H1 (cell line): Measurements from ENCODE around the gene AGO3. TPM values are rescaled to one million over a fixed set of nuclear protein-coding genes. Genes with fewer than 3 reads are reported as not detected.

ENCODE experiments used
- CTCF ChIA-PET: fragments of 300-600 bp; sonication (Branson Sonifier 250); formaldehyde crosslinking; loops from one replicate; lab custom pipeline; 2021; ENCODE audit not compliant: partially characterized antibody; lab: Charles Lee
- POLR2A ChIA-PET: fragments of 300-600 bp; sonication (Branson Sonifier 250); formaldehyde crosslinking; loops from one replicate; lab custom pipeline; 2021; ENCODE audit warnings: inconsistent platforms; ENCODE audit not compliant: partially characterized antibody; lab: Charles Lee
- DNase-seq, 2 experiments: peaks; one replicate each; pipeline versions ENCODE4 v3.0.0 to v3.0.0-alpha.2; 2010 to 2022; ENCODE audit warnings: low spot score in 2 of 2, low read depth in 1 of 2, mixed read lengths in 1 of 2
- FAIRE-seq: peaks from 2 replicates; lab custom pipeline; 2011; peaks lifted over from hg19 to GRCh38; lab: Jason Lieb, UNC
- H2AFZ ChIP-seq: 2 replicates; pipeline ENCODE4 v1.8.1; 2012; ENCODE audit warnings: low read length, inconsistent platforms
- H2AK5ac ChIP-seq: 2 replicates; pipeline ENCODE4 v1.6.1; 2013; ENCODE audit warnings: low read depth, low read length
- H2BK120ac ChIP-seq: replicated peaks from 2 replicates; pipeline ENCODE3; 2013; ENCODE audit warnings: low read depth, low read length, inconsistent platforms
- H2BK12ac ChIP-seq: 2 replicates; pipeline ENCODE4 v1.6.1; 2013; ENCODE audit warnings: low read depth, low read length
- H2BK15ac ChIP-seq: 2 replicates; pipeline ENCODE4 v1.6.1; 2013; ENCODE audit warnings: low read length
- H2BK20ac ChIP-seq: 2 replicates; pipeline ENCODE4 v1.6.1; 2013; ENCODE audit warnings: low read length
- H2BK5ac ChIP-seq: 2 replicates; pipeline ENCODE4 v1.6.1; 2013; ENCODE audit warnings: low read depth, low read length
- H3K14ac ChIP-seq: 2 replicates; pipeline ENCODE4 v1.6.1; 2013; ENCODE audit warnings: inconsistent platforms; ENCODE audit not compliant: insufficient read length
- H3K18ac ChIP-seq: 2 replicates; pipeline ENCODE4 v1.6.1; 2013; ENCODE audit warnings: low read length; ENCODE audit errors: extremely low read depth
- H3K23ac ChIP-seq: 2 replicates; pipeline ENCODE4 v1.6.1; 2013; ENCODE audit warnings: inconsistent platforms; ENCODE audit not compliant: insufficient read length
- H3K23me2 ChIP-seq: 2 replicates; pipeline ENCODE4 v1.6.1; 2013; ENCODE audit warnings: low read depth, low read length
- H3K27ac ChIP-seq: 2 replicates; pipeline ENCODE4 v1.6.1; 2011; ENCODE audit warnings: low read depth, low read length, inconsistent platforms
- H3K27me3 ChIP-seq, 4 experiments: replicated peaks in 1 of 4; 1 replicate in 1 of 4; 2 replicates in 3 of 4; pipeline versions ENCODE4 v1.6.1 to v1.8.1; 2011 to 2013; ENCODE audit warnings: low read length in 3 of 4, mild to moderate bottlenecking in 3 of 4, inconsistent platforms in 2 of 4, mixed read lengths in 2 of 4, moderate library complexity in 1 of 4; ENCODE audit not compliant: control insufficient read depth in 3 of 4, insufficient read depth in 3 of 4; ENCODE audit errors: extremely low read depth in 1 of 4
- H3K36me3 ChIP-seq, 4 experiments: 2 replicates each; pipeline versions ENCODE4 v1.6.1 to v1.8.1; 2011 to 2013; ENCODE audit warnings: mild to moderate bottlenecking in 4 of 4, low read length in 3 of 4, moderate library complexity in 2 of 4, control low read depth in 1 of 4, inconsistent platforms in 1 of 4; ENCODE audit not compliant: insufficient read depth in 4 of 4, control insufficient read depth in 2 of 4
- H3K4ac ChIP-seq: replicated peaks from 2 replicates; pipeline ENCODE3; 2013; ENCODE audit warnings: low read length, low read depth, mixed read lengths, inconsistent platforms; ENCODE audit not compliant: insufficient read length
- H3K4me1 ChIP-seq, 4 experiments: replicated peaks in 1 of 4; 1 replicate in 1 of 4; 2 replicates in 3 of 4; pipeline versions ENCODE4 v1.6.1 to v1.8.1; 2011 to 2013; ENCODE audit warnings: low read length in 3 of 4, inconsistent platforms in 2 of 4, mixed read lengths in 1 of 4; ENCODE audit not compliant: insufficient read depth in 4 of 4, control insufficient read depth in 3 of 4
- H3K4me2 ChIP-seq, 2 experiments: 2 replicates each; pipeline versions ENCODE4 v1.6.1 to v1.8.1; 2011 to 2013; ENCODE audit warnings: low read depth in 2 of 2, low read length in 2 of 2, control low read depth in 1 of 2, inconsistent platforms in 1 of 2, mild to moderate bottlenecking in 1 of 2; ENCODE audit not compliant: insufficient read depth in 1 of 2
- H3K4me3 ChIP-seq, 4 experiments: fragments of 200-600, 300-600 bp in 1 of 4; sonication (generic), shearing (Covaris generic), sonication (Bioruptor Twin) in 1 of 4; 2 replicates each; pipeline versions ENCODE4 v1.5.1 to v1.8.1; 2011 to 2016; ENCODE audit warnings: low read length in 4 of 4, low read depth in 3 of 4, control low read depth in 2 of 4, inconsistent platforms in 2 of 4, mild to moderate bottlenecking in 2 of 4, mixed read lengths in 1 of 4, moderate library complexity in 1 of 4; ENCODE audit not compliant: insufficient read depth in 2 of 4; ENCODE audit errors: extremely low read depth in 1 of 4
- H3K56ac ChIP-seq: replicated peaks from 2 replicates; pipeline ENCODE3; 2013; ENCODE audit warnings: low read depth, mild to moderate bottlenecking, mixed read lengths, low read length, inconsistent platforms; ENCODE audit not compliant: insufficient read length
- H3K79me1 ChIP-seq: 2 replicates; pipeline ENCODE4 v1.6.1; 2013; ENCODE audit warnings: low read depth, low read length, control low read depth
- H3K79me2 ChIP-seq, 2 experiments: 2 replicates each; pipeline versions ENCODE4 v1.6.1 to v1.8.1; 2012 to 2013; ENCODE audit warnings: low read length in 2 of 2, mild to moderate bottlenecking in 2 of 2, inconsistent platforms in 1 of 2; ENCODE audit not compliant: insufficient read depth in 2 of 2, control insufficient read depth in 1 of 2
- H3K9ac ChIP-seq, 4 experiments: replicated peaks in 1 of 4; 1 replicate in 1 of 4; 2 replicates in 3 of 4; pipeline versions ENCODE4 v1.6.1 to v1.8.1; 2011 to 2013; ENCODE audit warnings: low read depth in 3 of 4, low read length in 3 of 4, control low read depth in 2 of 4, mild to moderate bottlenecking in 2 of 4, moderate library complexity in 2 of 4, inconsistent platforms in 1 of 4; ENCODE audit errors: extremely low read depth in 1 of 4
- H3K9me3 ChIP-seq, 2 experiments: 2 replicates each; pipeline versions ENCODE4 v1.6.1 to v1.8.1; 2012 to 2013; ENCODE audit warnings: mild to moderate bottlenecking in 2 of 2, moderate library complexity in 2 of 2, control low read depth in 1 of 2, inconsistent platforms in 1 of 2, low read depth in 1 of 2, low read length in 1 of 2, mixed read lengths in 1 of 2; ENCODE audit not compliant: insufficient read depth in 2 of 2
- H4K20me1 ChIP-seq, 2 experiments: replicated peaks in 1 of 2; 2 replicates each; pipeline versions ENCODE3 to v1.8.1; 2011 to 2013; ENCODE audit warnings: inconsistent platforms in 2 of 2, low read length in 2 of 2, mild to moderate bottlenecking in 1 of 2; ENCODE audit not compliant: insufficient read depth in 2 of 2, control insufficient read depth in 1 of 2
- H4K5ac ChIP-seq: 2 replicates; pipeline ENCODE4 v1.6.1; 2013; ENCODE audit warnings: low read length, low read depth, mixed read lengths, inconsistent platforms; ENCODE audit not compliant: insufficient read length
- H4K8ac ChIP-seq: 2 replicates; pipeline ENCODE4 v1.8.0; 2013; ENCODE audit warnings: mild to moderate bottlenecking, moderate library complexity, low read length, inconsistent platforms; ENCODE audit not compliant: insufficient read depth; ENCODE audit errors: extremely low read depth
- H4K91ac ChIP-seq: replicated peaks from 2 replicates; pipeline ENCODE3; 2013; ENCODE audit warnings: low read length, mixed read lengths, inconsistent platforms; ENCODE audit not compliant: insufficient read length
- WGBS, 2 experiments: shearing (Covaris generic) in 1 of 2; methylation state at CpG; one replicate each; pipeline versions ENCODE4 v1.1.6 to v1.1.7; 2013 to 2015; ENCODE audit warnings: low lambda C conversion rate in 2 of 2, mixed read lengths in 2 of 2, inconsistent platforms in 1 of 2, low coverage in 1 of 2, missing lambda C conversion rate in 1 of 2; ENCODE audit not compliant: insufficient replicate concordance in 2 of 2, insufficient coverage in 1 of 2, insufficient read length in 1 of 2; ENCODE audit errors: extremely low coverage in 1 of 2, missing lambda C conversion rate in 1 of 2; 5-methylcytosine and 5-hydroxymethylcytosine counted together
- polyA plus RNA-seq, 7 experiments: library from polyadenylated mRNA; depleted of rRNA in 3 of 7; stranded (reverse) in 5 of 7; unstranded in 2 of 7; fragments of >200 nt in 5 of 7; fragments of 200-250 nt in 2 of 7; gene quantifications; 1 replicate in 5 of 7; 2 replicates in 1 of 7; 4 replicates in 1 of 7; pipeline versions ENCODE4 v1.2.1 to v1.2.3, GENCODE V29; 2011 to 2013; ENCODE audit warnings: missing spikeins in 2 of 7, mixed read lengths in 2 of 7
- total RNA-seq: library from RNA; stranded (reverse); fragmentation: NEBNext Ultra II Directional; extraction: Animal tissue kit (Norgen Biotek cat#: 25700); gene quantifications from 2 replicates; pipeline ENCODE4 v1.2.1, GENCODE V29; 2021

Gene AGO3
- total and polyA plus RNA-seq, 2 of the 8 experiments (the other 6 are each of a cell fraction or from before 2014, with no cell fraction given): 10.7 to 26.4 TPM

DNA sequence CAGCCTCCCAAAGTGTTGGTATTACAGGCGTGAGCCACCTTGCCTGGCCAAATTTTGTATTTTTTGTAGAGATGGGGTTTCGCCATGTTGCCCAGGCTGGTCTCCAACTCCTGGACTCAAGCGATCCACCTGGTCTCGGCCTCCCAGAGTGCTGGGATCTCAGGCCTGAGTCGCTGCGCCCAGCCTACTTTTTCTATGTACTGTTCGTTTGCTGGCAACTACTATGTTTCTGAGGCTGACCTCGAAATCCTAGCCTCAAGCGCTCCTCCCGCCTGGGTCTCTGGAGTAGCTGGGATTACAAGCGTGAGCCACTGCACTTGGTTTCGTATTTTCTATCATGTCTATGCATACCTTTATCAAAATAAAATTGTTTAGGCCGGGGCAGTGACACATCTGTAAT, 152.3 kb downstream of the AGO3 start:
- Histone ChIP-seq H3K18ac (no peak overlapping the region), H3K9ac (no peak overlapping the region), H3K36me3 (no peaks in the 10 kb centered on the region), H3K4me3 (peak overlapping the region in 1 of 4 experiments; percentile 67; a peak in 4 of 8 replicates), H3K4ac (no peak overlapping the region), H3K79me2 (no peaks in the 10 kb centered on the region), H3K14ac (no peak overlapping the region), H3K9me3 (no peaks in the 10 kb centered on the region), H2BK5ac (no peak overlapping the region), H3K27ac (no peak overlapping the region), H2BK20ac (no peak overlapping the region), H4K8ac (no peak overlapping the region), H4K20me1 (no peaks in the 10 kb centered on the region), H3K56ac (no peak overlapping the region), H2BK12ac (no peak overlapping the region), H3K27me3 (peaks cover 0 to 3% (median 0%) of the 10 kb centered on the region in 4 experiments; a peak in 2 of 7 replicates), H3K23ac (no peak overlapping the region), H4K91ac (no peak overlapping the region), H2AK5ac (no peak overlapping the region), H3K4me2 (no peak overlapping the region), H2AFZ (no peak overlapping the region), H4K5ac (no peak overlapping the region), H2BK15ac (no peak overlapping the region), H3K79me1 (no peaks in the 10 kb centered on the region), H3K23me2 (peaks cover 8% of the 10 kb centered on the region; the same call in 1 of the 2 replicates), H2BK120ac (no peak overlapping the region), H3K4me1 (peaks cover 0 to 13% (median 4%) of the 10 kb centered on the region in 4 experiments; a peak in 4 of 7 replicates)
- POLR2A ChIA-PET: interaction anchor here (0.8 to 1.3 kb wide), 2 partner anchors 8 to 10 kb away, joined by 3 to 4 read pairs; no protein-coding TSS in a partner anchor
- no peak for FAIRE-seq
- no peak for DNase-seq
- CTCF ChIA-PET: interaction anchor here (1.4 kb wide), 1 partner anchor 172 kb away, joined by 5 read pairs; no protein-coding TSS in a partner anchor
- 81% methylated on average over 13 of the region's 13 CpGs; no CpG with 5 or more reads in 1 of the 2 experiments for WGBS, 2 experiments
